Trophoblast cell (in vitro differentiated cells and primary cell): ENCODE data around the gene SNF8.

Experiments
- DNase-seq, 2 donors: peaks; one replicate each; pipeline ENCODE4 v3.0.0-alpha.2; 2016
- H2AFZ ChIP-seq: 2 replicates; pipeline ENCODE4 v1.6.1; 2013; ENCODE audit warnings: low read length, moderate library complexity, mild to moderate bottlenecking; ENCODE audit not compliant: insufficient read depth, poor library complexity
- H2AK5ac ChIP-seq: 2 replicates; pipeline ENCODE4 v1.6.1; 2013; ENCODE audit warnings: mild to moderate bottlenecking, low read length
- H2BK120ac ChIP-seq: 2 replicates; pipeline ENCODE4 v1.6.1; 2013; ENCODE audit warnings: low read length, mild to moderate bottlenecking, moderate library complexity; ENCODE audit not compliant: insufficient read depth, poor library complexity
- H2BK12ac ChIP-seq: 2 replicates; pipeline ENCODE4 v1.6.1; 2013; ENCODE audit warnings: mild to moderate bottlenecking, low read length, moderate library complexity
- H2BK5ac ChIP-seq: 2 replicates; pipeline ENCODE4 v1.6.1; 2013; ENCODE audit warnings: low read length, low read depth, moderate library complexity, mild to moderate bottlenecking; ENCODE audit not compliant: poor library complexity
- H3K14ac ChIP-seq: 2 replicates; pipeline ENCODE4 v1.6.1; 2013; ENCODE audit warnings: mild to moderate bottlenecking, low read length
- H3K18ac ChIP-seq: 2 replicates; pipeline ENCODE4 v1.6.1; 2013; ENCODE audit warnings: mild to moderate bottlenecking, low read length
- H3K23ac ChIP-seq: 2 replicates; pipeline ENCODE4 v1.6.1; 2013; ENCODE audit warnings: low read length
- H3K27ac ChIP-seq: 2 replicates; pipeline ENCODE4 v1.5.1; 2013; ENCODE audit warnings: low read depth, mild to moderate bottlenecking, inconsistent platforms, low read length, moderate library complexity
- H3K27me3 ChIP-seq: 2 replicates; pipeline ENCODE4 v1.6.1; 2013; ENCODE audit warnings: inconsistent platforms, mild to moderate bottlenecking, low read length, moderate library complexity; ENCODE audit not compliant: insufficient read depth
- H3K36me3 ChIP-seq, 2 experiments: 1 replicate in 1 of 2; 2 replicates in 1 of 2; pipeline ENCODE4 v1.6.1; 2013; ENCODE audit warnings: low read length in 2 of 2, mild to moderate bottlenecking in 2 of 2, moderate library complexity in 1 of 2; ENCODE audit not compliant: insufficient read depth in 2 of 2, control insufficient read depth in 1 of 2
- H3K4ac ChIP-seq: 2 replicates; pipeline ENCODE4 v1.6.1; 2013; ENCODE audit warnings: low read depth, mild to moderate bottlenecking, low read length, moderate library complexity
- H3K4me1 ChIP-seq, 2 experiments: 1 replicate in 1 of 2; 2 replicates in 1 of 2; pipeline ENCODE4 v1.6.1; 2013; ENCODE audit warnings: low read length in 2 of 2, mild to moderate bottlenecking in 2 of 2, moderate library complexity in 1 of 2; ENCODE audit not compliant: insufficient read depth in 2 of 2, control insufficient read depth in 1 of 2
- H3K4me2 ChIP-seq: 2 replicates; pipeline ENCODE4 v1.6.1; 2013; ENCODE audit warnings: inconsistent platforms, mild to moderate bottlenecking, low read length, moderate library complexity
- H3K4me3 ChIP-seq: 2 replicates; pipeline ENCODE4 v1.5.1; 2013; ENCODE audit warnings: mild to moderate bottlenecking, low read depth, low read length, inconsistent platforms
- H3K79me1 ChIP-seq: one replicate; pipeline ENCODE4 v1.6.1; 2013; ENCODE audit warnings: low read length
- H3K79me2 ChIP-seq: 2 replicates; pipeline ENCODE4 v1.6.1; 2013; ENCODE audit warnings: low read length, mild to moderate bottlenecking; ENCODE audit not compliant: control insufficient read depth, insufficient read depth, poor library complexity
- H3K9ac ChIP-seq: 2 replicates; pipeline ENCODE4 v1.6.1; 2013; ENCODE audit warnings: mild to moderate bottlenecking, low read length
- H3K9me3 ChIP-seq: 2 replicates; pipeline ENCODE4 v1.6.1; 2013; ENCODE audit warnings: low read depth, mild to moderate bottlenecking, control low read depth, inconsistent platforms, low read length; ENCODE audit not compliant: insufficient read depth
- H4K12ac ChIP-seq: 2 replicates; pipeline ENCODE4 v1.6.1; 2013; ENCODE audit warnings: low read depth, mild to moderate bottlenecking, low read length, moderate library complexity
- H4K8ac ChIP-seq: 2 replicates; pipeline ENCODE4 v1.6.1; 2013; ENCODE audit warnings: low read depth, mild to moderate bottlenecking, low read length, moderate library complexity
- H4K91ac ChIP-seq: one replicate; pipeline ENCODE4 v1.6.1; 2013; ENCODE audit warnings: low read depth, mild to moderate bottlenecking, low read length, moderate library complexity
- WGBS: extraction: QIAGEN DNeasy Blood & Tissue Kit; methylation state at CpG from one replicate; pipeline ENCODE4 v1.1.7; 2013; ENCODE audit warnings: missing lambda C conversion rate; ENCODE audit not compliant: insufficient read length, insufficient coverage; ENCODE audit errors: extremely low coverage; 5-methylcytosine and 5-hydroxymethylcytosine counted together

The SNF8 gene

GRCh38 chr17:48905987-48906515 is 38.6 kb downstream of the SNF8 start:
- no peak for DNase-seq
- Histone ChIP-seq H2BK12ac (no peak overlapping the region), H3K9me3 (no peaks in the 10 kb centered on the region), H2BK120ac (no peak overlapping the region), H4K91ac (no peak overlapping the region), H3K79me1 (peaks cover 11% of the 10 kb centered on the region), H3K4me3 (no peak overlapping the region), H3K27ac (no peak overlapping the region), H3K23ac (no peak overlapping the region), H2BK5ac (no peak overlapping the region), H3K4me1 (peaks cover 3 to 14% of the 10 kb centered on the region in 2 experiments), H3K9ac (no peak overlapping the region), H3K36me3 (peaks cover 0 to 7% of the 10 kb centered on the region in 2 experiments), H3K18ac (no peak overlapping the region), H4K8ac (no peak overlapping the region), H3K27me3 (no peaks in the 10 kb centered on the region), H3K4ac (no peak overlapping the region), H2AK5ac (no peak overlapping the region), H3K4me2 (no peak overlapping the region), H4K12ac (no peak overlapping the region), H2AFZ (no peak overlapping the region), H3K79me2 (peaks cover 19% of the 10 kb centered on the region), H3K14ac (no peak overlapping the region)
- whole genome bisulfite sequencing = no CpG with 5 or more reads among the region's 9 CpGs

GRCh38 chr17:48904428-48904827 is 40.2 kb downstream of the SNF8 start:
- peaks cover 11% of the 10 kb centered on the region for H3K79me2 ChIP-seq
- H3K79me1 ChIP-seq = peaks cover 11% of the 10 kb centered on the region
- no peak overlapping the region for H2AK5ac ChIP-seq
- no peak overlapping the region for H2BK12ac ChIP-seq
- H3K4me3 ChIP-seq = no peak overlapping the region
- no peaks in the 10 kb centered on the region for H3K27me3 ChIP-seq
- no peak overlapping the region for H3K14ac ChIP-seq
- H3K27ac ChIP-seq = no peak overlapping the region
- no peak overlapping the region for H3K23ac ChIP-seq
- no peak overlapping the region for H2BK120ac ChIP-seq
- H3K9ac ChIP-seq = no peak overlapping the region
- H3K18ac ChIP-seq = no peak overlapping the region
- no peak overlapping the region for H4K12ac ChIP-seq
- no peak overlapping the region for H4K91ac ChIP-seq
- no CpG with 5 or more reads among the region's 7 CpGs for WGBS
- H3K4me2 ChIP-seq = no peak overlapping the region
- no peaks in the 10 kb centered on the region for H3K4me1 ChIP-seq
- no peak for DNase-seq
- H2AFZ ChIP-seq = no peak overlapping the region
- H4K8ac ChIP-seq = no peak overlapping the region
- H2BK5ac ChIP-seq = no peak overlapping the region
- H3K36me3 ChIP-seq = no peaks in the 10 kb centered on the region
- no peaks in the 10 kb centered on the region for H3K9me3 ChIP-seq
- no peak overlapping the region for H3K4ac ChIP-seq

GRCh38 chr17:48903401-48903800 is 41.2 kb downstream of the SNF8 start:
- Histone ChIP-seq H4K91ac (no peak overlapping the region), H2BK5ac (no peak overlapping the region), H4K12ac (no peak overlapping the region), H3K23ac (no peak overlapping the region), H3K27ac (no peak overlapping the region), H4K8ac (no peak overlapping the region), H3K18ac (no peak overlapping the region), H3K9ac (no peak overlapping the region), H3K4me1 (no peaks in the 10 kb centered on the region), H3K14ac (no peak overlapping the region), H3K9me3 (no peaks in the 10 kb centered on the region), H3K27me3 (no peaks in the 10 kb centered on the region), H3K4me2 (no peak overlapping the region), H3K79me2 (peaks cover 4% of the 10 kb centered on the region), H3K36me3 (no peaks in the 10 kb centered on the region), H2BK12ac (no peak overlapping the region), H3K79me1 (peaks cover 5% of the 10 kb centered on the region), H3K4me3 (no peak overlapping the region), H3K4ac (no peak overlapping the region), H2BK120ac (no peak overlapping the region), H2AK5ac (no peak overlapping the region), H2AFZ (no peak overlapping the region)
- no peak for DNase-seq
- WGBS = no CpG with 5 or more reads among the region's 1 CpG

GRCh38 chr17:48901241-48901640 is 43.4 kb downstream of the SNF8 start:
- no peaks in the 10 kb centered on the region for H3K4me1 ChIP-seq
- no CpG with 5 or more reads among the region's 1 CpG for WGBS

More at GRCh38 chr17:48901241-48901640, 43.4 kb downstream of the SNF8 start:
- H3K9ac ChIP-seq = no peak overlapping the region
- H2BK12ac ChIP-seq = no peak overlapping the region
- H2BK5ac ChIP-seq = no peak overlapping the region
- no peak overlapping the region for H3K4me2 ChIP-seq
- no peaks in the 10 kb centered on the region for H3K79me1 ChIP-seq
- H3K18ac ChIP-seq = no peak overlapping the region
- no peak overlapping the region for H4K8ac ChIP-seq
- H2AK5ac ChIP-seq = no peak overlapping the region
- H3K4me3 ChIP-seq = no peak overlapping the region
- H4K12ac ChIP-seq = no peak overlapping the region
- no peak overlapping the region for H3K4ac ChIP-seq
- H3K36me3 ChIP-seq = peaks cover 0 to 2% of the 10 kb centered on the region in 2 experiments
- no peak overlapping the region for H4K91ac ChIP-seq
- no peak for DNase-seq
- H2BK120ac ChIP-seq = no peak overlapping the region
- no peaks in the 10 kb centered on the region for H3K79me2 ChIP-seq
- H3K23ac ChIP-seq = no peak overlapping the region
- H3K27ac ChIP-seq = no peak overlapping the region
- no peaks in the 10 kb centered on the region for H3K27me3 ChIP-seq
- no peaks in the 10 kb centered on the region for H3K9me3 ChIP-seq
- no peak overlapping the region for H3K14ac ChIP-seq
- no peak overlapping the region for H2AFZ ChIP-seq
